Activated CD4-positive, CD25-positive, alpha-beta regulatory T cell (primary cell): ENCODE data around the gene ZW10.
"Not testable (repeated sequence)": the region's sequence is repeated elsewhere in the genome, so short reads cannot be mapped to it uniquely, and the experiment has no call there.

Experiments used
- DNase-seq, 4 experiments: peaks; one replicate each; lab custom pipeline; 2025; lab: John Stamatoyannopoulos, UW

Gene ZW10

GRCh38 chr11:113752932-113753331 lies 20.6 kb downstream of the ZW10 start:
- DNase-seq: no peak

- DNase-seq: no peak
Measured at GRCh38 chr11:113736323-113736722, 37.2 kb downstream of the ZW10 start.

- no peak for DNase-seq
Measured at GRCh38 chr11:113732092-113732491, 41.4 kb downstream of the ZW10 start.

GRCh38 chr11:113730887-113731726 lies 42.4 kb downstream of the ZW10 start:
- DNase-seq: no peak

- DNase-seq: no peak
Measured at GRCh38 chr11:113729456-113729855, 44.0 kb downstream of the ZW10 start.

- no peak for DNase-seq
Measured at GRCh38 chr11:113728814-113729213, 44.7 kb downstream of the ZW10 start.

- DNase-seq: no peak
Measured at GRCh38 chr11:113725913-113726312, 47.6 kb downstream of the ZW10 start.

- DNase-seq: no peak
Measured at GRCh38 chr11:113725407-113725806, 48.1 kb downstream of the ZW10 start.

- no peak for DNase-seq
Measured at GRCh38 chr11:113724778-113725177, 48.7 kb downstream of the ZW10 start.

- DNase-seq: no peak
Measured at GRCh38 chr11:113723787-113724186, 49.7 kb downstream of the ZW10 start.

GRCh38 chr11:113722934-113723333 lies 50.6 kb downstream of the ZW10 start:
- no peak for DNase-seq

GRCh38 chr11:113722221-113722620 lies 51.3 kb downstream of the ZW10 start:
- DNase-seq: no peak

GRCh38 chr11:113721462-113722066 lies 51.9 kb downstream of the ZW10 start:
- DNase-seq: no peak

GRCh38 chr11:113720478-113720877 lies 53.0 kb downstream of the ZW10 start:
- not testable (repeated sequence) for DNase-seq

GRCh38 chr11:113715882-113716625 lies 57.4 kb downstream of the ZW10 start:
- no peak for DNase-seq

- no peak for DNase-seq
Measured at GRCh38 chr11:113715273-113715672, 58.2 kb downstream of the ZW10 start.

- DNase-seq: no peak
Measured at GRCh38 chr11:113710989-113711388, 62.5 kb downstream of the ZW10 start.

GRCh38 chr11:113705871-113706655 lies 67.4 kb downstream of the ZW10 start, which contains the start of gene TMPRSS5:
TMPRSS5 (minus strand) TSS chr11:113706308; CDS start chr11:113706224, 84 bp downstream.
- no peak for DNase-seq

- not testable (repeated sequence) for DNase-seq
Measured at GRCh38 chr11:113703551-113703950, 69.9 kb downstream of the ZW10 start.

- no peak for DNase-seq
Measured at GRCh38 chr11:113701491-113701890, 72.0 kb downstream of the ZW10 start.

GRCh38 chr11:113698515-113698914 lies 75.0 kb downstream of the ZW10 start:
- DNase-seq: no peak
